Measurements from ENCODE around the gene POSTN. TPM values are rescaled to one million over a fixed set of nuclear protein-coding genes. Genes with fewer than 3 reads are reported as not detected.

POSTN gene
- total RNA-seq, 1 experiment from 2014 or later = 0.33 TPM

DNA sequence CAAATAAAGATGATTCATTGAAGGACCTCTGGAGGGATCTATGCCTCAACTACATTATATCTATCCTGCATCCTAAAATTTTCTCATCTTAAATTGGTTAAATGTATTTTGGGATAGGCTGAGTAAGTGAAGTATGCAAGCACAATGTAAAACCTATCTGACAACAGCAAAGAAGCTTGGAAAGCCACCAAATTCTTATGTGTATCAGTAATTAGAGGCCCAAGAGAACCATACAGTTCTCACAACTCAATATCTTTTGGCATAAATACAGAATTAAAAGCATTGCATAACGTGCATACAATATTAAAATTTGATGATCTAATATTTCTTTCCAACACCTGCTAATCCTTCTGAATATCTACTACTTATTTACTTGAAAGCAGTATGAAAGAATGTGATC, 13.0 kb downstream of the POSTN start:
- no peaks in the 10 kb centered on the region for H3K79me1 ChIP-seq (ENCODE audit: insufficient read depth, low read depth, low read length, poor library complexity, severe bottlenecking)
- Mint-ChIP-seq H3K4me3 (no peak overlapping the region), H3K9me3 (no peaks in the 10 kb centered on the region), H3K36me3 (ENCODE audit: insufficient read depth in 1 of 3, low read depth in 3 of 3) (no peaks in the 10 kb centered on the region), H3K4me1 (no peaks in the 10 kb centered on the region), H3K27me3 (ENCODE audit: low read depth) (no peaks in the 10 kb centered on the region), H3K27ac (no peak overlapping the region)
- no peak overlapping the region for H3K18ac ChIP-seq (ENCODE audit: insufficient read length, low read depth, low read length)
- no peak for DNase-seq
- H2BK20ac ChIP-seq (ENCODE audit: low read depth, low read length, poor library complexity, severe bottlenecking) = no peak overlapping the region
- TF ChIP-seq, protein P1, sequence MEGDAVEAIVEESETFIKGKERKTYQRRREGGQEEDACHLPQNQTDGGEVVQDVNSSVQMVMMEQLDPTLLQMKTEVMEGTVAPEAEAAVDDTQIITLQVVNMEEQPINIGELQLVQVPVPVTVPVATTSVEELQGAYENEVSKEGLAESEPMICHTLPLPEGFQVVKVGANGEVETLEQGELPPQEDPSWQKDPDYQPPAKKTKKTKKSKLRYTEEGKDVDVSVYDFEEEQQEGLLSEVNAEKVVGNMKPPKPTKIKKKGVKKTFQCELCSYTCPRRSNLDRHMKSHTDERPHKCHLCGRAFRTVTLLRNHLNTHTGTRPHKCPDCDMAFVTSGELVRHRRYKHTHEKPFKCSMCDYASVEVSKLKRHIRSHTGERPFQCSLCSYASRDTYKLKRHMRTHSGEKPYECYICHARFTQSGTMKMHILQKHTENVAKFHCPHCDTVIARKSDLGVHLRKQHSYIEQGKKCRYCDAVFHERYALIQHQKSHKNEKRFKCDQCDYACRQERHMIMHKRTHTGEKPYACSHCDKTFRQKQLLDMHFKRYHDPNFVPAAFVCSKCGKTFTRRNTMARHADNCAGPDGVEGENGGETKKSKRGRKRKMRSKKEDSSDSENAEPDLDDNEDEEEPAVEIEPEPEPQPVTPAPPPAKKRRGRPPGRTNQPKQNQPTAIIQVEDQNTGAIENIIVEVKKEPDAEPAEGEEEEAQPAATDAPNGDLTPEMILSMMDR (conservative IDR thresholded peaks at IDR 0.05) = no peak
- H4K8ac ChIP-seq (replicated peaks; ENCODE audit: insufficient read length, low read depth, low read length) = no peak overlapping the region
- no peak overlapping the region for H2AFZ ChIP-seq (ENCODE audit: low read length)
- H3K9ac ChIP-seq (ENCODE audit: extremely low read depth, insufficient read length, low read length) = no peak overlapping the region
- H3K4me2 ChIP-seq (ENCODE audit: insufficient read depth, insufficient read length, low read length) = no peak overlapping the region
- H4K20me1 ChIP-seq (ENCODE audit: control insufficient read depth, insufficient read depth, insufficient read length) = no peaks in the 10 kb centered on the region
- H3K4me1 ChIP-seq (ENCODE audit: insufficient read depth, low read length) = no peaks in the 10 kb centered on the region
- no peaks in the 10 kb centered on the region for H3K79me2 ChIP-seq (ENCODE audit: insufficient read depth, low read length)
- no peak overlapping the region for H4K5ac ChIP-seq (ENCODE audit: insufficient read length, low read depth, low read length)
- no peak overlapping the region for H3T11ph ChIP-seq (ENCODE audit: low read length)
- no peak overlapping the region for H3K23ac ChIP-seq (ENCODE audit: insufficient read length, low read depth, low read length)
- no peak overlapping the region for H2BK12ac ChIP-seq (ENCODE audit: insufficient read length, low read depth, low read length)
- no peak overlapping the region for H3K4ac ChIP-seq (ENCODE audit: low read depth, low read length)
- no CpG with 5 or more reads among the region's 1 CpG for WGBS (ENCODE audit: extremely low coverage, insufficient read length, low lambda C conversion rate)
- H2AK5ac ChIP-seq (ENCODE audit: insufficient read length, low read length) = no peak overlapping the region
- no peaks in the 10 kb centered on the region for H3K23me2 ChIP-seq (ENCODE audit: insufficient read length, low read depth, low read length, poor library complexity, severe bottlenecking)
- no peaks in the 10 kb centered on the region for H3K27me3 ChIP-seq (ENCODE audit: insufficient read depth, low read length)
- no peak overlapping the region for H3K56ac ChIP-seq (ENCODE audit: insufficient read length, low read depth, low read length)
- H2BK15ac ChIP-seq (ENCODE audit: low read depth, low read length) = no peak overlapping the region
- H2BK5ac ChIP-seq (ENCODE audit: insufficient read length, low read length) = no peak overlapping the region
- no peak overlapping the region for H3K27ac ChIP-seq (ENCODE audit: insufficient read length, low read depth, low read length)
- H3K14ac ChIP-seq (ENCODE audit: insufficient read depth, low read length) = no peak overlapping the region
- no peak overlapping the region for H2BK120ac ChIP-seq (ENCODE audit: low read depth, low read length, poor library complexity, severe bottlenecking)
- H3K9me3 ChIP-seq (ENCODE audit: control insufficient read depth, low read depth, low read length) = no peaks in the 10 kb centered on the region
- no peak overlapping the region for H4K91ac ChIP-seq (ENCODE audit: insufficient read length, low read depth, low read length)

All from H9 (cell line).